Mucosa of stomach (tissue), 1 donor: ENCODE results near the gene KIF18A.
"Not testable (repeated sequence)": the region's sequence is repeated elsewhere in the genome, so short reads cannot be mapped to it uniquely, and the experiment has no call there.

Source experiments
- H3K27me3 ChIP-seq: one replicate; pipeline ENCODE4 v1.7.0; 2013; ENCODE audit warnings: mild to moderate bottlenecking, low read length; ENCODE audit not compliant: control insufficient read depth, insufficient read depth
- H3K36me3 ChIP-seq: one replicate; pipeline ENCODE4 v1.7.0; 2013; ENCODE audit warnings: low read length; ENCODE audit not compliant: control insufficient read depth, insufficient read depth
- H3K4me1 ChIP-seq: one replicate; pipeline ENCODE4 v1.7.0; 2013; ENCODE audit warnings: mild to moderate bottlenecking, low read length; ENCODE audit not compliant: control insufficient read depth, insufficient read depth
- H3K4me3 ChIP-seq: one replicate; pipeline ENCODE4 v1.7.0; 2013; ENCODE audit warnings: low read length
- H3K9ac ChIP-seq: one replicate; pipeline ENCODE4 v1.7.0; 2013; ENCODE audit warnings: mild to moderate bottlenecking, low read length, moderate library complexity
- H3K9me3 ChIP-seq: one replicate; pipeline ENCODE4 v1.7.0; 2013; ENCODE audit warnings: mild to moderate bottlenecking, low read length, moderate library complexity; ENCODE audit not compliant: control insufficient read depth
- donor health status: Pancreatic carcinoma.

The KIF18A gene

GRCh38 chr11:28104984-28105383, 3.0 kb downstream of the KIF18A start:
- H3K4me3 ChIP-seq = no peak overlapping the region
- H3K36me3 ChIP-seq = no peaks in the 10 kb centered on the region

GRCh38 chr11:28104425-28104824, 3.5 kb downstream of the KIF18A start:
- no peaks in the 10 kb centered on the region for H3K36me3 ChIP-seq
- H3K4me1 ChIP-seq = no peaks in the 10 kb centered on the region
- H3K4me3 ChIP-seq = no peak overlapping the region
- no peak overlapping the region for H3K9ac ChIP-seq
- H3K27me3 ChIP-seq = no peaks in the 10 kb centered on the region
- no peaks in the 10 kb centered on the region for H3K9me3 ChIP-seq

More at GRCh38 chr11:28104984-28105383, 3.0 kb downstream of the KIF18A start:
- no peaks in the 10 kb centered on the region for H3K4me1 ChIP-seq
- no peaks in the 10 kb centered on the region for H3K27me3 ChIP-seq
- H3K9ac ChIP-seq = no peak overlapping the region
- H3K9me3 ChIP-seq = no peaks in the 10 kb centered on the region

GRCh38 chr11:28102300-28102699, 5.7 kb downstream of the KIF18A start:
- H3K27me3 ChIP-seq, H3K9me3 ChIP-seq: not testable (repeated sequence)

GRCh38 chr11:28100665-28101064, 7.3 kb downstream of the KIF18A start:
- no peak overlapping the region for H3K9ac ChIP-seq
- H3K27me3 ChIP-seq = no peaks in the 10 kb centered on the region
- H3K4me3 ChIP-seq = no peak overlapping the region
- H3K9me3 ChIP-seq = no peaks in the 10 kb centered on the region
- H3K4me1 ChIP-seq = no peaks in the 10 kb centered on the region
- H3K36me3 ChIP-seq = no peaks in the 10 kb centered on the region

More at GRCh38 chr11:28102300-28102699, 5.7 kb downstream of the KIF18A start:
- H3K4me3 ChIP-seq, H3K9ac ChIP-seq, H3K36me3 ChIP-seq, H3K4me1 ChIP-seq: not testable (repeated sequence)

GRCh38 chr11:28099715-28100114, 8.2 kb downstream of the KIF18A start:
- H3K4me1 ChIP-seq = no peaks in the 10 kb centered on the region
- H3K4me3 ChIP-seq = no peak overlapping the region
- H3K27me3 ChIP-seq = no peaks in the 10 kb centered on the region
- H3K9ac ChIP-seq = no peak overlapping the region
- H3K9me3 ChIP-seq = no peaks in the 10 kb centered on the region
- H3K36me3 ChIP-seq = no peaks in the 10 kb centered on the region

DNA sequence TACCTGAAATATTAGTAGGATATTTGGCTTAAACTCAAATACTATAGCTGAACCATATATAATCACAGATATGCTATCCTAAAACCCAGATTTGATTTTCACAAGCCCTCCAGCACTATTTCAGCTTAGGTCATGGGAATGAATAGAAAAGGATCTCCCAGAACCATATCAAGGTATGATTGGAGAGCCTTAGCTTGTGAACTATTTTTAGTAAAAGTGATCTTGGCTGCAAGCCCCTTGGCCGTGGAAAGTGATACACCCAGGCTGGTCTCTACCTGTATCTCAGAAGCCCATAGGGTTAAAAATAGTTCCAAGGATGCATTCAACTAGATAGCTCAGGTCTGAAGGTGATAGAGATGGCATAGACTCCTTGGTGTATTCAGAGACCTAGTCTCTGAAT, 9.7 kb downstream of the KIF18A start:
- Histone ChIP-seq H3K4me1 (no peaks in the 10 kb centered on the region), H3K36me3 (no peaks in the 10 kb centered on the region), H3K4me3 (no peak overlapping the region), H3K27me3 (no peaks in the 10 kb centered on the region), H3K9me3 (no peaks in the 10 kb centered on the region), H3K9ac (no peak overlapping the region)

- no peaks in the 10 kb centered on the region for H3K27me3 ChIP-seq
- H3K9me3 ChIP-seq = no peaks in the 10 kb centered on the region
- no peak overlapping the region for H3K9ac ChIP-seq
- H3K4me3 ChIP-seq = no peak overlapping the region
- H3K4me1 ChIP-seq = no peaks in the 10 kb centered on the region
- H3K36me3 ChIP-seq = no peaks in the 10 kb centered on the region
These were observed 15.2 kb downstream of the KIF18A start for GRCh38 chr11:28092786-28093185.

GRCh38 chr11:28090052-28090749, 17.8 kb downstream of the KIF18A start:
- Histone ChIP-seq H3K9me3 (no peaks in the 10 kb centered on the region), H3K27me3 (no peaks in the 10 kb centered on the region), H3K9ac (no peak overlapping the region), H3K4me1 (no peaks in the 10 kb centered on the region), H3K4me3 (no peak overlapping the region), H3K36me3 (no peaks in the 10 kb centered on the region)

GRCh38 chr11:28089378-28089777, 18.6 kb downstream of the KIF18A start:
- Histone ChIP-seq H3K4me1 (no peaks in the 10 kb centered on the region), H3K27me3 (no peaks in the 10 kb centered on the region), H3K4me3 (no peak overlapping the region)

GRCh38 chr11:28087693-28088092, 20.3 kb downstream of the KIF18A start:
- H3K4me1 ChIP-seq, H3K27me3 ChIP-seq: not testable (repeated sequence)

More at GRCh38 chr11:28089378-28089777, 18.6 kb downstream of the KIF18A start:
- Histone ChIP-seq H3K9me3 (no peaks in the 10 kb centered on the region), H3K9ac (no peak overlapping the region), H3K36me3 (no peaks in the 10 kb centered on the region)

DNA sequence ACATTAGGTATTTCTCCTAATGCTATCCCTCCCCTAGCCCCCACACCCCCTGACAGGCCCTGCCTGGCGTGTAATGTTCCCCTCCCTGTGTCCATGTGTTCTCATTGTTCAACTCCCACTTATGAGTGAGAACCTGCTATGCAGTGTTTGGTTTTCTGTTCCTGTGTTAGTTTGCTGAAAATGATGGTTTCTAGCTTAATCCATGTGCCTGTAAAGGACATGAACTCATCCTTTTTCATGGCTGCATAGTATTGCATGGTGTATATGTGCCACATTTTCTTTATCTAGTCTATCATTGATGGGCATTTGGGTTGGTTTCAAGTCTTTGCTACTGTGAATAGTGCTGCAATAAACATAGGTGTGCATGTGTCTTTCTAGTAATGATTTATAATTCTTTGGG, 20.8 kb downstream of the KIF18A start:
- not testable (repeated sequence) for H3K9ac ChIP-seq, H3K27me3 ChIP-seq, H3K9me3 ChIP-seq, H3K4me1 ChIP-seq, H3K4me3 ChIP-seq, H3K36me3 ChIP-seq

More at GRCh38 chr11:28087693-28088092, 20.3 kb downstream of the KIF18A start:
- not testable (repeated sequence) for H3K4me3 ChIP-seq, H3K36me3 ChIP-seq, H3K9ac ChIP-seq, H3K9me3 ChIP-seq

- no peak overlapping the region for H3K9ac ChIP-seq
- H3K9me3 ChIP-seq = no peaks in the 10 kb centered on the region
- no peaks in the 10 kb centered on the region for H3K27me3 ChIP-seq
- H3K4me3 ChIP-seq = no peak overlapping the region
- H3K36me3 ChIP-seq = no peaks in the 10 kb centered on the region
- H3K4me1 ChIP-seq = no peaks in the 10 kb centered on the region
These were observed 21.4 kb downstream of the KIF18A start for GRCh38 chr11:28086569-28086968.

DNA sequence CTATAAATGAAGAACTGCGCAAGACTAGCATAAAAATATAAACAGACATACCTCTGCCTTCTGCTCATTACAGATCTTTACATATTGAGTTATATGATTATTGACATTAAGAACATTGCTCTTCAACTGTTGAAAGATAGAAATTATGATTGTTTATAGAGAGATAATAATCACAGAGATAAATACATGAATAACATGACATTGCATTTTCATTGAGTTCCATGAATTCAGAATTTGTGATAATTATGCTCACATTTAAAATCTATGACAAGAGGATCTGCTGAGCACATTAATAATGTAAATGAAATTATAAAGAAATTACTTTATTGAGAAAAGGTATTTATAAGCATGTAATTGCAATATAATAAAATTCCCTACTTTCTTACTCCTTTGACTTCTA, 24.8 kb downstream of the KIF18A start:
- H3K9me3 ChIP-seq = no peaks in the 10 kb centered on the region
- H3K36me3 ChIP-seq = no peaks in the 10 kb centered on the region
- no peak overlapping the region for H3K9ac ChIP-seq
- H3K27me3 ChIP-seq = no peaks in the 10 kb centered on the region
- H3K4me3 ChIP-seq = no peak overlapping the region
- H3K4me1 ChIP-seq = no peaks in the 10 kb centered on the region
